IMR-90 (cell line): Measurements from ENCODE around the gene SBK3. TPM values are rescaled to one million over a fixed set of nuclear protein-coding genes. Genes with fewer than 3 reads are reported as not detected.

Source experiments
- ATAC-seq: fragments of 200-7000 bp; cut with Tn5 transposase; 2 replicates; pipeline ENCODE4 v1.9.1; 2020; ENCODE audit warnings: low read depth, mild to moderate bottlenecking, moderate library complexity
- BruUV-seq: library from RNA; stranded (reverse); fragments of 400-500 nt; replicated peaks from 2 replicates; lab custom pipeline; 2021; lab: Mats Ljungman, UMichigan
- CTCF ChIA-PET: fragments of 300-600 bp; formaldehyde crosslinking; extraction: SDS; loops from one replicate; lab custom pipeline; 2021; ENCODE audit warnings: antibody characterized with exemption; lab: Yijun Ruan, JAX
- POLR2A ChIA-PET: fragments of 300-600 bp; sonication (Branson Sonifier 250); formaldehyde crosslinking; loops from one replicate; lab custom pipeline; 2022; ENCODE audit warnings: antibody characterized with exemption; ENCODE audit not compliant: unreplicated experiment; lab: Charles Lee
- DNase-seq: peaks from one replicate; pipeline ENCODE4 v3.0.0; 2013
- H2AFZ ChIP-seq: replicated peaks from 2 replicates; pipeline ENCODE3; 2013; ENCODE audit warnings: low read length, mild to moderate bottlenecking; ENCODE audit not compliant: poor library complexity
- H2AK5ac ChIP-seq: 2 replicates; pipeline ENCODE4 v1.6.1; 2013; ENCODE audit warnings: low read depth, low read length, inconsistent platforms
- H2AK9ac ChIP-seq: replicated peaks from 2 replicates; pipeline ENCODE3; 2013; ENCODE audit warnings: mild to moderate bottlenecking, low read depth, low read length, moderate library complexity; ENCODE audit not compliant: poor library complexity
- H2BK120ac ChIP-seq: 2 replicates; pipeline ENCODE4 v1.6.1; 2013; ENCODE audit warnings: low read depth, low read length, inconsistent platforms
- H2BK15ac ChIP-seq: 3 replicates; pipeline ENCODE4 v1.6.1; 2013; ENCODE audit warnings: low read depth, low read length, inconsistent platforms
- H2BK20ac ChIP-seq: 2 replicates; pipeline ENCODE4 v1.6.1; 2013; ENCODE audit warnings: low read depth, mild to moderate bottlenecking, inconsistent platforms, low read length, moderate library complexity
- H2BK5ac ChIP-seq: 2 replicates; pipeline ENCODE4 v1.6.1; 2013; ENCODE audit warnings: mild to moderate bottlenecking, low read depth, low read length, inconsistent platforms; ENCODE audit not compliant: poor library complexity, severe bottlenecking
- H3K14ac ChIP-seq: replicated peaks from 2 replicates; pipeline ENCODE4 v1.6.1; 2013; ENCODE audit warnings: low read depth, low read length, inconsistent platforms
- H3K18ac ChIP-seq: 2 replicates; pipeline ENCODE4 v1.6.1; 2013; ENCODE audit warnings: low read depth, low read length, control low read depth
- H3K23ac ChIP-seq: 2 replicates; pipeline ENCODE4 v1.6.1; 2013; ENCODE audit warnings: low read depth, low read length, inconsistent platforms
- H3K27ac ChIP-seq: 2 replicates; pipeline ENCODE4 v1.5.1; 2013; ENCODE audit warnings: mild to moderate bottlenecking, control low read depth, low read length; ENCODE audit not compliant: insufficient read depth
- H3K27me3 ChIP-seq: 2 replicates; pipeline ENCODE4 v1.6.1; 2013; ENCODE audit warnings: low read length; ENCODE audit not compliant: control insufficient read depth, insufficient read depth
- H3K36me3 ChIP-seq: 2 replicates; pipeline ENCODE4 v1.6.1; 2013; ENCODE audit warnings: low read length, mixed read lengths; ENCODE audit not compliant: control insufficient read depth, insufficient read depth
- H3K4ac ChIP-seq: 2 replicates; pipeline ENCODE4 v1.6.1; 2013; ENCODE audit warnings: low read depth, low read length, inconsistent platforms
- H3K4me1 ChIP-seq: 2 replicates; pipeline ENCODE4 v1.6.1; 2013; ENCODE audit warnings: low read length, mixed read lengths; ENCODE audit not compliant: control insufficient read depth, insufficient read depth
- H3K4me2 ChIP-seq: 2 replicates; pipeline ENCODE4 v1.6.1; 2013; ENCODE audit warnings: low read depth, mild to moderate bottlenecking, control low read depth, low read length, moderate library complexity
- H3K4me3 ChIP-seq: 2 replicates; pipeline ENCODE4 v1.5.1; 2013; ENCODE audit warnings: low read depth, mild to moderate bottlenecking, control low read depth, low read length, moderate library complexity; ENCODE audit not compliant: insufficient read depth
- H3K56ac ChIP-seq: 2 replicates; pipeline ENCODE4 v1.6.1; 2013; ENCODE audit warnings: low read length, inconsistent platforms; ENCODE audit not compliant: insufficient read depth; ENCODE audit errors: extremely low read depth
- H3K79me1 ChIP-seq, 2 experiments: 2 replicates each; pipeline ENCODE4 v1.6.1; 2013; ENCODE audit warnings: low read length in 2 of 2, inconsistent platforms in 1 of 2, low read depth in 1 of 2
- H3K9ac ChIP-seq: 2 replicates; pipeline ENCODE4 v1.6.1; 2013; ENCODE audit warnings: low read depth, low read length, control low read depth
- H3K9me1 ChIP-seq: 2 replicates; pipeline ENCODE4 v1.6.1; 2013; ENCODE audit warnings: low read length, inconsistent platforms; ENCODE audit not compliant: insufficient read depth
- H3K9me3 ChIP-seq: 2 replicates; pipeline ENCODE4 v1.6.1; 2013; ENCODE audit warnings: low read length; ENCODE audit not compliant: control insufficient read depth, insufficient read depth
- H4K20me1 ChIP-seq: 2 replicates; pipeline ENCODE4 v1.6.1; 2013; ENCODE audit warnings: low read length, inconsistent platforms; ENCODE audit not compliant: insufficient read depth
- H4K5ac ChIP-seq: 2 replicates; pipeline ENCODE4 v1.6.1; 2013; ENCODE audit warnings: mild to moderate bottlenecking, low read depth, low read length, control low read depth
- H4K8ac ChIP-seq, 2 experiments: 2 replicates each; pipeline ENCODE4 v1.6.1; 2013; ENCODE audit warnings: low read depth in 2 of 2, low read length in 2 of 2, control low read depth in 1 of 2, inconsistent platforms in 1 of 2
- H4K91ac ChIP-seq: 2 replicates; pipeline ENCODE4 v1.6.1; 2013; ENCODE audit warnings: low read depth, low read length, inconsistent platforms; ENCODE audit not compliant: insufficient read depth
- CHD1 ChIP-seq: IDR thresholded peaks from 2 replicates; pipeline ENCODE4 v1.6.1; 2012; ENCODE audit warnings: low read depth, low read length, improper control_type of control experiment
- ELK1 ChIP-seq: fragments of 150-350 bp; IDR thresholded peaks from 2 replicates; pipeline ENCODE4 v1.6.1; 2016; ENCODE audit warnings: low read depth, mild to moderate bottlenecking, low read length, moderate library complexity, borderline replicate concordance
- POLR2A ChIP-seq: IDR thresholded peaks from 2 replicates; pipeline ENCODE4 v1.6.1; 2012; ENCODE audit warnings: mild to moderate bottlenecking, low read depth, low read length
- RCOR1 ChIP-seq: IDR thresholded peaks from 2 replicates; pipeline ENCODE4 v1.6.1; 2012; ENCODE audit warnings: mild to moderate bottlenecking, low read length, improper control_type of control experiment; ENCODE audit not compliant: insufficient replicate concordance
- SMC3 ChIP-seq: fragments of 150-350 bp; IDR thresholded peaks from 2 replicates; pipeline ENCODE4 v1.6.1; 2016; ENCODE audit warnings: low read depth, mild to moderate bottlenecking, antibody characterized with exemption, low read length, moderate library complexity
- WGBS, 2 experiments: methylation state at CpG; one replicate each; pipeline versions ENCODE4 v1.1.5 to v1.1.7; 2013; ENCODE audit warnings: missing lambda C conversion rate in 2 of 2; ENCODE audit not compliant: insufficient read length in 1 of 2; ENCODE audit errors: extremely low coverage in 2 of 2; 5-methylcytosine and 5-hydroxymethylcytosine counted together
- dilution Hi-C: fragments of 300-500 bp; cut with HindIII; formaldehyde crosslinking; loops from one replicate; pipeline ENCODE4 v1.14.3; 2018; ENCODE audit warnings: low sequenced_read_pairs; ENCODE audit not compliant: unreplicated experiment
- in situ Hi-C: fragments of 300-500 bp; cut with MboI; formaldehyde crosslinking; loops from 3 replicates; pipeline ENCODE4 v1.14.3; 2019; ENCODE audit warnings: low sequenced_read_pairs, inconsistent platforms, mixed read lengths
- intact Hi-C: fragments of 100-400 bp; cut with micrococcal nuclease; formaldehyde crosslinking; loops from 2 replicates; pipeline ENCODE4 v1.10.0; 2022
- polyA plus RNA-seq, 3 experiments: library from polyadenylated mRNA; depleted of rRNA; stranded (reverse); fragments of >200 nt; gene quantifications; 2 replicates each; pipeline ENCODE4 v1.2.3, GENCODE V29; 2012; ENCODE audit warnings: low replicate concordance in 1 of 3
- total RNA-seq: library from RNA; depleted of rRNA; stranded (reverse); fragments of >200 nt; gene quantifications from 2 replicates; pipeline ENCODE4 v1.2.3, GENCODE V29; 2012
- TF ChIP-seq, protein P1 (sequence below): conservative IDR thresholded peaks from 2 replicates; pipeline ENCODE4 v1.5.1; 2012; ENCODE audit warnings: mild to moderate bottlenecking, low read depth, low read length, improper control_type of control experiment

SBK3 gene
- total and polyA plus RNA-seq, 2 of the 4 experiments (the other 2 are of a cell fraction): 0.05 to 0.18 TPM

GRCh38 chr19:55588738-55589137 lies 43.4 kb upstream of the SBK3 start:
- 96% methylated on average over 4 of the region's 8 CpGs; no CpG with 5 or more reads in 1 of the 2 experiments for WGBS, 2 experiments

More at GRCh38 chr19:55588738-55589137, 43.4 kb upstream of the SBK3 start:
- no peak overlapping the region for H3K14ac ChIP-seq
- TF ChIP-seq ELK1 (no peak), CHD1 (no peak), POLR2A (no peak), RCOR1 (no peak), SMC3 (no peak)
- TF ChIP-seq, protein P1, sequence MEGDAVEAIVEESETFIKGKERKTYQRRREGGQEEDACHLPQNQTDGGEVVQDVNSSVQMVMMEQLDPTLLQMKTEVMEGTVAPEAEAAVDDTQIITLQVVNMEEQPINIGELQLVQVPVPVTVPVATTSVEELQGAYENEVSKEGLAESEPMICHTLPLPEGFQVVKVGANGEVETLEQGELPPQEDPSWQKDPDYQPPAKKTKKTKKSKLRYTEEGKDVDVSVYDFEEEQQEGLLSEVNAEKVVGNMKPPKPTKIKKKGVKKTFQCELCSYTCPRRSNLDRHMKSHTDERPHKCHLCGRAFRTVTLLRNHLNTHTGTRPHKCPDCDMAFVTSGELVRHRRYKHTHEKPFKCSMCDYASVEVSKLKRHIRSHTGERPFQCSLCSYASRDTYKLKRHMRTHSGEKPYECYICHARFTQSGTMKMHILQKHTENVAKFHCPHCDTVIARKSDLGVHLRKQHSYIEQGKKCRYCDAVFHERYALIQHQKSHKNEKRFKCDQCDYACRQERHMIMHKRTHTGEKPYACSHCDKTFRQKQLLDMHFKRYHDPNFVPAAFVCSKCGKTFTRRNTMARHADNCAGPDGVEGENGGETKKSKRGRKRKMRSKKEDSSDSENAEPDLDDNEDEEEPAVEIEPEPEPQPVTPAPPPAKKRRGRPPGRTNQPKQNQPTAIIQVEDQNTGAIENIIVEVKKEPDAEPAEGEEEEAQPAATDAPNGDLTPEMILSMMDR: no peak
- no peak overlapping the region for H2AFZ ChIP-seq
- no peak overlapping the region for H3K4me3 ChIP-seq
- H2AK5ac ChIP-seq: no peak overlapping the region
- no peak overlapping the region for H3K4me2 ChIP-seq
- in situ Hi-C loops: no loop called here
- H4K20me1 ChIP-seq: no peaks in the 10 kb centered on the region
- no peaks in the 10 kb centered on the region for H3K27me3 ChIP-seq
- H4K5ac ChIP-seq: no peak overlapping the region
- H4K8ac ChIP-seq: no peak overlapping the region
- H2AK9ac ChIP-seq: no peak overlapping the region
- H3K36me3 ChIP-seq: peaks cover 19% of the 10 kb centered on the region
- no peak overlapping the region for H3K23ac ChIP-seq
- no peak overlapping the region for H3K4ac ChIP-seq
- no peak overlapping the region for H3K18ac ChIP-seq
- no peak overlapping the region for H2BK15ac ChIP-seq
- H4K91ac ChIP-seq: no peak overlapping the region
- no peaks in the 10 kb centered on the region for H3K9me3 ChIP-seq
- dilution Hi-C loops: no loop called here
- H3K9ac ChIP-seq: no peak overlapping the region
- no TSS peak for BruUV-seq
- H2BK5ac ChIP-seq: no peak overlapping the region
- no peak for DNase-seq
- no peak overlapping the region for H2BK20ac ChIP-seq
- no peak overlapping the region for H3K56ac ChIP-seq
- no peak for ATAC-seq
- H3K4me1 ChIP-seq: peaks cover 10% of the 10 kb centered on the region
- H2BK120ac ChIP-seq: no peak overlapping the region
- H3K27ac ChIP-seq: no peak overlapping the region
- H3K79me1 ChIP-seq: no peaks in the 10 kb centered on the region; a peak in 1 of 4 replicates
- ChIA-PET CTCF (no interaction called here), POLR2A (no interaction called here)
- intact Hi-C loops: no loop called here
- H3K9me1 ChIP-seq: peaks cover 3% of the 10 kb centered on the region
